HepG2 (cell line): ENCODE measurements around the gene LATS2. TPM values are rescaled to one million over a fixed set of nuclear protein-coding genes. Genes with fewer than 3 reads are reported as not detected.

ENCODE experiments used
- ATAC-seq: fragments of 200-7000 bp; cut with Tn5 transposase; 3 replicates; pipeline ENCODE4 v1.9.1; 2020; ENCODE audit warnings: mild to moderate bottlenecking, moderate library complexity
- BruUV-seq: library from RNA; stranded (reverse); fragments of 400-500 nt; replicated peaks from 2 replicates; lab custom pipeline; 2021; lab: Mats Ljungman, UMichigan
- CTCF ChIA-PET: fragments of 300-600 bp; formaldehyde crosslinking; extraction: SDS; loops from one replicate; lab custom pipeline; 2021; ENCODE audit warnings: low total read pairs, inconsistent platforms, low intra/inter-chr PET ratio; lab: Yijun Ruan, JAX
- POLR2A ChIA-PET: fragments of 350-600 bp; sonication (Branson Sonifier 250); formaldehyde crosslinking; loops from one replicate; lab custom pipeline; 2020; ENCODE audit warnings: antibody characterized with exemption, inconsistent platforms; lab: Yijun Ruan, JAX
- DNase-seq: peaks from one replicate; pipeline ENCODE4 v3.0.0-alpha.2; 2015; ENCODE audit warnings: low spot score
- FAIRE-seq: peaks from 3 replicates; lab custom pipeline; 2011; peaks lifted over from hg19 to GRCh38; lab: Jason Lieb, UNC
- H2AFZ ChIP-seq: one replicate; pipeline ENCODE4 v1.6.1; 2011; ENCODE audit warnings: low read length, inconsistent platforms
- H3K27ac ChIP-seq: fragments of 300-600 bp; 3 replicates; pipeline ENCODE4 v1.8.0; 2011; ENCODE audit warnings: mixed run types, mild to moderate bottlenecking, mixed read lengths, low read length, inconsistent platforms; ENCODE audit not compliant: insufficient read depth; ENCODE audit errors: extremely low read length
- H3K27me3 ChIP-seq, 2 experiments: fragments of 200-600 bp in 1 of 2; 2 replicates in 1 of 2; 3 replicates in 1 of 2; pipeline versions ENCODE4 v1.6.0 to v1.8.0; 2011; ENCODE audit warnings: low read length in 2 of 2, mild to moderate bottlenecking in 2 of 2, moderate library complexity in 2 of 2, inconsistent platforms in 1 of 2; ENCODE audit not compliant: insufficient read depth in 2 of 2, control insufficient read depth in 1 of 2
- H3K36me3 ChIP-seq, 2 experiments: fragments of 200-600 bp in 1 of 2; replicated peaks in 1 of 2; 2 replicates in 1 of 2; 3 replicates in 1 of 2; pipeline versions ENCODE4 v1.5.1 to v1.8.0; 2011; ENCODE audit warnings: low read length in 2 of 2, inconsistent platforms in 1 of 2; ENCODE audit not compliant: insufficient read depth in 2 of 2, control insufficient read depth in 1 of 2
- H3K4me1 ChIP-seq: 2 replicates; pipeline ENCODE4 v1.5.1; 2012; ENCODE audit warnings: low read length, inconsistent platforms; ENCODE audit not compliant: insufficient read depth
- H3K4me2 ChIP-seq: 2 replicates; pipeline ENCODE4 v1.6.0; 2011; ENCODE audit warnings: low read depth, low read length, inconsistent platforms
- H3K4me3 ChIP-seq, 3 experiments: fragments of 200-600 bp in 1 of 3; sonication (generic), shearing (Covaris generic) in 1 of 3; replicated peaks in 1 of 3; 2 replicates each; pipeline ENCODE4 v1.5.1; 2011 to 2016; ENCODE audit warnings: low read length in 3 of 3, inconsistent platforms in 2 of 3, low read depth in 2 of 3, mild to moderate bottlenecking in 2 of 3, control low read depth in 1 of 3, mixed read lengths in 1 of 3; ENCODE audit not compliant: insufficient read depth in 1 of 3
- H3K79me2 ChIP-seq: one replicate; pipeline ENCODE4 v1.6.1; 2011; ENCODE audit warnings: low read length, inconsistent platforms; ENCODE audit not compliant: insufficient read depth
- H3K9ac ChIP-seq: 2 replicates; pipeline ENCODE4 v1.6.0; 2011; ENCODE audit warnings: mild to moderate bottlenecking, low read depth, low read length, inconsistent platforms; ENCODE audit not compliant: insufficient read depth
- H3K9me3 ChIP-seq: 2 replicates; pipeline ENCODE4 v1.5.1; 2012; ENCODE audit warnings: mild to moderate bottlenecking, low read length
- H4K20me1 ChIP-seq: 2 replicates; pipeline ENCODE4 v1.6.0; 2011; ENCODE audit warnings: inconsistent platforms, mild to moderate bottlenecking, low read length, moderate library complexity; ENCODE audit not compliant: insufficient read depth
- ATF1 ChIP-seq: IDR thresholded peaks from 2 replicates; pipeline ENCODE4 v1.6.1; 2016; ENCODE audit warnings: mild to moderate bottlenecking, control low read depth
- DMAP1 ChIP-seq: IDR thresholded peaks from 2 replicates; pipeline ENCODE4 v1.6.1; 2016
- FOXA1 ChIP-seq, 2 experiments: fragments of 450-650 bp in 1 of 2; sonication (generic) in 1 of 2; formaldehyde crosslinking in 1 of 2; IDR thresholded peaks; 2 replicates each; pipeline versions ENCODE4 v1.4.0 to v1.6.1; 2016 to 2020; ENCODE audit warnings: missing genetic modification reagents in 1 of 2
- MTA3 ChIP-seq: sonication (generic); formaldehyde crosslinking; IDR thresholded peaks from 2 replicates; pipeline ENCODE4 v1.4.0; 2020; ENCODE audit warnings: missing genetic modification reagents
- PHF8 ChIP-seq: sonication (generic); formaldehyde crosslinking; IDR thresholded peaks from 2 replicates; pipeline ENCODE4 v1.5.0; 2020; ENCODE audit warnings: missing genetic modification reagents
- POLR2G ChIP-seq: fragments of 200-400 bp; formaldehyde crosslinking; IDR thresholded peaks from 2 replicates; pipeline ENCODE4 v1.6.1; 2018; ENCODE audit warnings: mild to moderate bottlenecking, low read depth, low read length, moderate library complexity
- SUZ12 ChIP-seq: fragments of 150-350 bp; IDR thresholded peaks from 2 replicates; pipeline ENCODE4 v1.6.1; 2014; ENCODE audit warnings: low read depth, low read length
- TEAD3 ChIP-seq: optimal IDR thresholded peaks from 2 replicates; pipeline ENCODE3; 2016; ENCODE audit warnings: borderline replicate concordance
- ZFP91 ChIP-seq: sonication (generic); formaldehyde crosslinking; IDR thresholded peaks from 2 replicates; pipeline ENCODE4 v1.9.0; 2022; ENCODE audit warnings: missing genetic modification reagents, mild to moderate bottlenecking, borderline replicate concordance
- ZSCAN5A ChIP-seq: sonication (generic); formaldehyde crosslinking; IDR thresholded peaks from 2 replicates; pipeline ENCODE4 v1.8.0; 2022; ENCODE audit warnings: mild to moderate bottlenecking, missing genetic modification reagents, borderline replicate concordance
- WGBS: methylation state at CpG from one replicate; pipeline ENCODE4 v1.1.6; 2017; ENCODE audit warnings: low lambda C conversion rate; 5-methylcytosine and 5-hydroxymethylcytosine counted together
- in situ Hi-C: cut with HindIII; loops from 2 replicates; pipeline ENCODE4 v1.10.0; 2017; ENCODE audit warnings: low pct_unique_long_range_greater_than_20kb; ENCODE audit not compliant: extremely low pct_ligation_motif_present
- intact Hi-C: fragments of 100-400 bp; cut with micrococcal nuclease; formaldehyde crosslinking; loops from one replicate; pipeline ENCODE4 v1.10.0; 2022; ENCODE audit not compliant: unreplicated experiment
- polyA plus RNA-seq, 8 experiments: library from polyadenylated mRNA; depleted of rRNA in 3 of 8; stranded (reverse) in 7 of 8; unstranded in 1 of 8; fragments of >200 nt; fragmentation: Illumina TruSeq in 4 of 8; extraction: Trizol in 4 of 8; gene quantifications; 2 replicates each; pipeline versions ENCODE4 v1.2.1 to v1.2.3, GENCODE V29; 2011 to 2016; ENCODE audit warnings: low read depth in 4 of 8, missing spikeins in 1 of 8, mixed read lengths in 1 of 8; ENCODE audit not compliant: insufficient read depth in 1 of 8
- total RNA-seq, 5 experiments: library from RNA; depleted of rRNA; stranded (reverse); fragments of >200 nt; fragmentation: Illumina TruSeq; extraction: Trizol; gene quantifications; 2 replicates each; pipeline ENCODE4 v1.2.3, GENCODE V29; 2016; ENCODE audit warnings: low read depth in 1 of 5

LATS2 gene
- total and polyA plus RNA-seq, 2 of the 13 experiments (the other 11 are each of a cell fraction or from before 2014, with no cell fraction given) = 7.3 to 8.5 TPM

GRCh38 chr13:21009036-21009435, 52.4 kb downstream of the LATS2 start:
- Histone ChIP-seq H3K79me2 (peaks cover 70% of the 10 kb centered on the region), H2AFZ (no peak overlapping the region), H3K4me2 (no peak overlapping the region), H3K27ac (no peak overlapping the region), H3K27me3 (no peaks in the 10 kb centered on the region), H3K4me3 (no peak overlapping the region), H3K36me3 (peaks cover 1 to 12% of the 10 kb centered on the region in 2 experiments; a peak in 1 of 5 replicates), H4K20me1 (peaks cover 3% of the 10 kb centered on the region; the same call in 1 of the 2 replicates), H3K9ac (no peak overlapping the region), H3K9me3 (no peaks in the 10 kb centered on the region), H3K4me1 (peaks cover 57% of the 10 kb centered on the region)
- WGBS = 91% methylated on average over 7 of the region's 7 CpGs
- no TSS peak for BruUV-seq
- in situ Hi-C loops = no loop called here
- FAIRE-seq (no peak), DNase-seq (no peak), ATAC-seq (no peak)
- no peak for TF ChIP-seq TEAD3 (CRISPR knock-in tag)
- no peak for TF ChIP-seq PHF8 (CRISPR knock-in tag)
- TF ChIP-seq DMAP1 (CRISPR knock-in tag) = no peak
- TF ChIP-seq SUZ12 = no peak
- TF ChIP-seq MTA3 (CRISPR knock-in tag) = no peak
- CTCF ChIA-PET = no interaction called here
- intact Hi-C loops = no loop called here
- POLR2A ChIA-PET = no interaction called here

GRCh38 chr13:21008026-21008425, 53.4 kb downstream of the LATS2 start:
- Histone ChIP-seq H3K9ac (no peak overlapping the region), H3K4me1 (peaks cover 56% of the 10 kb centered on the region), H3K36me3 (peaks cover 1 to 11% of the 10 kb centered on the region in 2 experiments; a peak in 1 of 5 replicates), H2AFZ (no peak overlapping the region), H4K20me1 (peaks cover 3% of the 10 kb centered on the region; the same call in 1 of the 2 replicates), H3K27me3 (no peaks in the 10 kb centered on the region), H3K9me3 (no peaks in the 10 kb centered on the region), H3K79me2 (peaks cover 63% of the 10 kb centered on the region), H3K27ac (no peak overlapping the region), H3K4me2 (no peak overlapping the region), H3K4me3 (no peak overlapping the region)
- no TSS peak for BruUV-seq
- FAIRE-seq = no peak
- ChIA-PET CTCF (no interaction called here), POLR2A (no interaction called here)
- in situ Hi-C loops = no loop called here
- intact Hi-C loops = no loop called here
- TF ChIP-seq POLR2G = no peak
- no peak for TF ChIP-seq ZSCAN5A (CRISPR knock-in tag)
- TF ChIP-seq ZFP91 (CRISPR knock-in tag) = no peak
- no peak for TF ChIP-seq ATF1
- TF ChIP-seq FOXA1 (IDR thresholded peaks at IDR 0.05) = no peak
- no peak for TF ChIP-seq FOXA1 (CRISPR knock-in tag; IDR thresholded peaks at IDR 0.05)
- TF ChIP-seq, all 625 proteins: peak for 0
- no peak for DNase-seq
- 100% methylated on average over 2 of the region's 11 CpGs for WGBS
- no peak for ATAC-seq
